HG03039 (cell line): ENCODE data around the gene TAC4.

Experiments used
- ATAC-seq: cut with Tn5 transposase; IDR thresholded peaks from one replicate; pipeline ENCODE4 v1.9.1; 2021; ENCODE audit warnings: mild to moderate bottlenecking, moderate library complexity; ENCODE audit not compliant: unreplicated experiment

The TAC4 gene

GRCh38 chr17:49848019-49848473 lies at the start of gene TAC4:
TAC4 (minus strand) TSS chr17:49848069; CDS start chr17:49848017, 52 bp downstream.
- no peak for ATAC-seq

GRCh38 chr17:49896860-49897259 lies 49.0 kb upstream of the TAC4 start:
- no peak for ATAC-seq

GRCh38 chr17:49896222-49896621 lies 48.4 kb upstream of the TAC4 start:
- ATAC-seq, result no peak

- ATAC-seq, result no peak
These were observed 47.9 kb upstream of the TAC4 start for GRCh38 chr17:49895812-49896211.

GRCh38 chr17:49894761-49895160 lies 46.9 kb upstream of the TAC4 start:
- no peak for ATAC-seq

- no peak for ATAC-seq
These were observed 44.0 kb upstream of the TAC4 start for GRCh38 chr17:49891694-49892389.

GRCh38 chr17:49891271-49891670 lies 43.4 kb upstream of the TAC4 start:
- ATAC-seq, result no peak

GRCh38 chr17:49890852-49891251 lies 43.0 kb upstream of the TAC4 start:
- no peak for ATAC-seq

GRCh38 chr17:49890077-49890821 lies 42.4 kb upstream of the TAC4 start:
- ATAC-seq, result no peak

- no peak for ATAC-seq
These were observed 41.6 kb upstream of the TAC4 start for GRCh38 chr17:49889500-49889899.

GRCh38 chr17:49887744-49888360 lies 40.0 kb upstream of the TAC4 start:
- ATAC-seq, result no peak

GRCh38 chr17:49887086-49887743 lies 39.3 kb upstream of the TAC4 start:
- ATAC-seq, result no peak

- no peak for ATAC-seq
These were observed 38.2 kb upstream of the TAC4 start for GRCh38 chr17:49886036-49886435.

- no peak for ATAC-seq
These were observed 34.6 kb upstream of the TAC4 start for GRCh38 chr17:49882434-49882833.

- no peak for ATAC-seq
These were observed 33.2 kb upstream of the TAC4 start for GRCh38 chr17:49881054-49881402.

GRCh38 chr17:49880291-49881053 lies 32.6 kb upstream of the TAC4 start:
- no peak for ATAC-seq

GRCh38 chr17:49878931-49879904 lies 31.3 kb upstream of the TAC4 start:
- ATAC-seq, result no peak

- no peak for ATAC-seq
These were observed 27.8 kb upstream of the TAC4 start for GRCh38 chr17:49875685-49876084.

GRCh38 chr17:49874911-49875310 lies 27.0 kb upstream of the TAC4 start:
- no peak for ATAC-seq

- no peak for ATAC-seq
These were observed 26.1 kb upstream of the TAC4 start for GRCh38 chr17:49873926-49874325.
